DND-41 (cell line): ENCODE measurements around the gene POLE2.
A peak's percentile ranks its signal among the peaks of the same experiment; 100 is the strongest.
"Not testable (repeated sequence)": the region's sequence is repeated elsewhere in the genome, so short reads cannot be mapped to it uniquely, and the experiment has no call there.

Experiments used
- ATAC-seq: fragments of 200-7000 bp; cut with Tn5 transposase; 3 replicates; pipeline ENCODE4 v1.9.1; 2021; ENCODE audit warnings: low read depth; ENCODE audit not compliant: insufficient read depth
- DNase-seq: peaks from one replicate; pipeline ENCODE4 v3.0.0-alpha.2; 2020
- H2AFZ ChIP-seq: 2 replicates; pipeline ENCODE4 v1.6.0; 2012; ENCODE audit warnings: low read depth, low read length
- H3K27ac ChIP-seq: 2 replicates; pipeline ENCODE4 v1.5.1; 2012; ENCODE audit warnings: low read length, inconsistent platforms
- H3K27me3 ChIP-seq: fragments of 200-600 bp; sonication (generic); 2 replicates; pipeline ENCODE4 v1.6.0; 2012; ENCODE audit warnings: low read length, mild to moderate bottlenecking, inconsistent platforms; ENCODE audit not compliant: insufficient read depth, poor library complexity
- H3K36me3 ChIP-seq: 2 replicates; pipeline ENCODE4 v1.5.1; 2012; ENCODE audit warnings: low read length, inconsistent platforms; ENCODE audit not compliant: insufficient read depth
- H3K4me1 ChIP-seq: 2 replicates; pipeline ENCODE4 v1.5.1; 2012; ENCODE audit warnings: mild to moderate bottlenecking, low read length; ENCODE audit not compliant: insufficient read depth
- H3K4me2 ChIP-seq: 2 replicates; pipeline ENCODE4 v1.6.0; 2012; ENCODE audit warnings: mild to moderate bottlenecking, moderate library complexity, low read length, inconsistent platforms; ENCODE audit not compliant: insufficient read depth
- H3K4me3 ChIP-seq, 2 experiments: fragments of 200-600 bp in 1 of 2; shearing (Covaris generic) in 1 of 2; 2 replicates each; pipeline ENCODE4 v1.5.1; 2012 to 2016; ENCODE audit warnings: inconsistent platforms in 2 of 2, low read length in 2 of 2, mild to moderate bottlenecking in 2 of 2, low read depth in 1 of 2, moderate library complexity in 1 of 2
- H3K79me2 ChIP-seq: 2 replicates; pipeline ENCODE4 v1.6.0; 2012; ENCODE audit warnings: low read length, inconsistent platforms; ENCODE audit not compliant: insufficient read depth
- H3K9ac ChIP-seq: 2 replicates; pipeline ENCODE4 v1.6.0; 2012; ENCODE audit warnings: low read depth, mild to moderate bottlenecking, inconsistent platforms, low read length, moderate library complexity
- H3K9me3 ChIP-seq: 2 replicates; pipeline ENCODE4 v1.5.1; 2012; ENCODE audit warnings: low read length, moderate library complexity, mild to moderate bottlenecking, inconsistent platforms; ENCODE audit not compliant: insufficient read depth, severe bottlenecking
- H4K20me1 ChIP-seq: 2 replicates; pipeline ENCODE4 v1.6.0; 2012; ENCODE audit warnings: low read length; ENCODE audit not compliant: insufficient read depth
- CTCF ChIP-seq: IDR thresholded peaks from 2 replicates; pipeline ENCODE4 v1.5.1; 2012; ENCODE audit warnings: borderline replicate concordance, low read length, moderate library complexity, mild to moderate bottlenecking; ENCODE audit not compliant: poor library complexity, severe bottlenecking; ENCODE audit errors: extremely low read depth
- EZH2 ChIP-seq: IDR thresholded peaks from 3 replicates; pipeline ENCODE4 v1.6.1; 2012; ENCODE audit warnings: borderline replicate concordance, low read depth, mild to moderate bottlenecking, moderate library complexity, low read length, inconsistent platforms; ENCODE audit not compliant: severe bottlenecking

POLE2 gene

DNA sequence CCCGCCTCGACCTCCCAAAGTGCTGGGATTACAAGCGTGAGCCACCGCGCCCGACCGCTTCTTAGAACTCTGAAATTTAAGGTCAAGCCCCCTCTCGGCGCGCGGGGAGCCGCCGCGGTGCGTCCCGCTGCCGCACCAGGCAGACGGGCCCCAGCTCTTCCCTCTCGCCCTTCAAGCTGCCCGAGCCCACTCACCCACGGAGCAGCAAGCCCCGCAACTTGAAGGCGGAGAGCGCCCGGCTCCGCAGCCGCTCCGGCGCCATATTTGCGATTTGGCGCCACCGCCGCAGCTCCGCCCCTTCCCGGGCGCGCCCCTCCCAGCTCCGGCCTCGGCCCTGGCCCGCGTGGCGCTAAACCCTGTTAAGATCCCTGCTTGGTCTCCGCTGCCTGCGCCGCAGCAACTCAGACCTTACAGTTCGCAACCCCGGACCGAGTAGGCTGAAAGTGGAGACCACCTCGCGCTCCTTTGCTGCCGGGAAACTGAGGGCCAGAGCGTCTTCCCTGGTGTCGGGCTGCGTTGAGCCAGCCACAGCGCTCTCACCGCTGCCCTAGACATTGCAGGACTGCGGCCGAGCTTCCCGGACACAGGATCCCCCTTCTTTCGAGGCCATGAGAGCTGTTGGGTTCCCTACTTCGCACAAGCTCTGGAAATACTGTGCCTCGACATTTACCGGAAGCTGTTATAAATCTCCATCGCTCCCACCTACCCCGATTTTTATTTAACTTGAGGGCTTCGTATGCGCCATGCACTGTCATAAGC, at the start of gene POLE2:
Gene POLE2 (minus strand): TSS at position 273 of the 759 bp plus-strand sequence. CDS start 11 bp downstream, at position 262.
- peak within 1 kb of the TSS; percentile 95 for H2AFZ ChIP-seq
- ATAC-seq, result peak; percentile 84
- H3K9me3 ChIP-seq, result no peaks in the 10 kb centered on the region
- no peaks in the 10 kb centered on the region for H3K27me3 ChIP-seq
- TF ChIP-seq EZH2 (no peak), CTCF (no peak)
- H3K27ac ChIP-seq, result peak within 1 kb of the TSS; percentile 87
- H3K4me1 ChIP-seq, result peaks cover 50% of the 10 kb centered on the region
- no peaks in the 10 kb centered on the region for H4K20me1 ChIP-seq
- peak; percentile 83 for DNase-seq
- H3K36me3 ChIP-seq, result peaks cover 8% of the 10 kb centered on the region
- H3K4me3 ChIP-seq, result peak within 1 kb of the TSS; percentile 37 to 79; a peak in 3 of 4 replicates
- peaks cover 51% of the 10 kb centered on the region for H3K79me2 ChIP-seq
- H3K9ac ChIP-seq, result peak within 1 kb of the TSS; percentile 72
- peak within 1 kb of the TSS; percentile 83 for H3K4me2 ChIP-seq

GRCh38 chr14:49735669-49736068, 47.7 kb upstream of the POLE2 start:
- not testable (repeated sequence) for DNase-seq, H3K4me2 ChIP-seq, H3K9me3 ChIP-seq, H3K9ac ChIP-seq, ATAC-seq, H3K79me2 ChIP-seq, H3K27ac ChIP-seq, H3K36me3 ChIP-seq, H2AFZ ChIP-seq, H3K4me3 ChIP-seq, H4K20me1 ChIP-seq, H3K27me3 ChIP-seq, H3K4me1 ChIP-seq

DNA sequence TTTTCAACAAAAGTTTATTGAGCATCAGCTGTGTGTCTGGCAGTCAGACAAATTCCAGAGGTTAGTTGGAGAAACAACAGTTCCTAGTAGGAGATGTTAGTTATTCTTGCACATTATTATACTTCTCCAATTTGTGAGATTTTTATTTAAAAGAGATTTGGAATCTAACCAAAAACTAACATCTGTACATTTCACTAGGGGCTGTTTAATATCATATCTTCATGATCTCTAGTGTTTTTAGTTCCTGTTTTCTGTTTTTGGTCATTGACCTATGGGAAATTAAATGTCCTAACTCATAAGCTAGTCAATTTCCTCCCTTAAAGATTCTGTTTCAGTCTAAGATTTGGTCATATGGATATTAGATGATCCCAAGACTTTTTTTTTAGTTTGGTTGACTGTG, 45.8 kb upstream of the POLE2 start:
- ATAC-seq (no peak), DNase-seq (no peak)
- TF ChIP-seq CTCF (no peak), EZH2 (no peak)
- Histone ChIP-seq H2AFZ (no peak overlapping the region), H4K20me1 (no peaks in the 10 kb centered on the region), H3K79me2 (no peaks in the 10 kb centered on the region), H3K4me2 (no peak overlapping the region), H3K27ac (no peak overlapping the region), H3K9ac (no peak overlapping the region), H3K27me3 (no peaks in the 10 kb centered on the region), H3K36me3 (no peaks in the 10 kb centered on the region), H3K4me1 (no peaks in the 10 kb centered on the region), H3K9me3 (no peaks in the 10 kb centered on the region), H3K4me3 (no peak overlapping the region)

DNA sequence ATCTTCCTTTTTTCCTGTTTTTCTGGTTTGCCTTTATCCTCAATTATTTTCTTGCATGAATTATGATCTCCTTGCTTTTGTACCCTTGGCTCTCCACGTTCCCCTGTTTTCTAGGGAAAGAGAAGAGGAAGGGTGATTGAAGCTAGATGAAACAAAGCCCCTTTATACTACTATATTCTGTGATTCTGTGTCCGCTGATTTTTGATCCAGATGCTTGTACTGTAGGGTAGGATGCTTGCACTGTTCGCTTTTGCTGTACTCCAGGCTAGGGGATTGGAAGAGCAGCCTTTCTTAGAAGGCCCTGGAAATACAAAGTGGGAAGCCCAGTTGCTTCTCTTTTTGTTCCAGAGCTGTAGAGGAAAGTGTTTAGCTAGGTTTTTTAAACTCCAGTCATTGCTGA, 44.9 kb upstream of the POLE2 start:
- Histone ChIP-seq H4K20me1 (no peaks in the 10 kb centered on the region), H3K27me3 (no peaks in the 10 kb centered on the region), H3K27ac (no peak overlapping the region), H3K9ac (no peak overlapping the region), H3K36me3 (no peaks in the 10 kb centered on the region), H3K4me3 (no peak overlapping the region), H3K4me2 (no peak overlapping the region), H3K4me1 (no peaks in the 10 kb centered on the region), H2AFZ (no peak overlapping the region), H3K9me3 (no peaks in the 10 kb centered on the region), H3K79me2 (no peaks in the 10 kb centered on the region)
- ATAC-seq (no peak), DNase-seq (no peak)
- no peak for TF ChIP-seq EZH2
- TF ChIP-seq CTCF, result no peak
